HepG2 (cell line): ENCODE measurements around the gene RAB28. TPM values are rescaled to one million over a fixed set of nuclear protein-coding genes. Genes with fewer than 3 reads are reported as not detected.

Experiments used
- ATAC-seq: fragments of 200-7000 bp; cut with Tn5 transposase; 3 replicates; pipeline ENCODE4 v1.9.1; 2020; ENCODE audit warnings: mild to moderate bottlenecking, moderate library complexity
- BruUV-seq: library from RNA; stranded (reverse); fragments of 400-500 nt; replicated peaks from 2 replicates; lab custom pipeline; 2021; lab: Mats Ljungman, UMichigan
- CTCF ChIA-PET: fragments of 300-600 bp; formaldehyde crosslinking; extraction: SDS; loops from one replicate; lab custom pipeline; 2021; ENCODE audit warnings: low total read pairs, inconsistent platforms, low intra/inter-chr PET ratio; lab: Yijun Ruan, JAX
- POLR2A ChIA-PET: fragments of 350-600 bp; sonication (Branson Sonifier 250); formaldehyde crosslinking; loops from one replicate; lab custom pipeline; 2020; ENCODE audit warnings: antibody characterized with exemption, inconsistent platforms; lab: Yijun Ruan, JAX
- DNase-seq: peaks from one replicate; pipeline ENCODE4 v3.0.0-alpha.2; 2015; ENCODE audit warnings: low spot score
- FAIRE-seq: peaks from 3 replicates; lab custom pipeline; 2011; peaks lifted over from hg19 to GRCh38; lab: Jason Lieb, UNC
- H2AFZ ChIP-seq: one replicate; pipeline ENCODE4 v1.6.1; 2011; ENCODE audit warnings: low read length, inconsistent platforms
- H3K27ac ChIP-seq: fragments of 300-600 bp; 3 replicates; pipeline ENCODE4 v1.8.0; 2011; ENCODE audit warnings: mixed run types, mild to moderate bottlenecking, mixed read lengths, low read length, inconsistent platforms; ENCODE audit not compliant: insufficient read depth; ENCODE audit errors: extremely low read length
- H3K27me3 ChIP-seq, 2 experiments: fragments of 200-600 bp in 1 of 2; 2 replicates in 1 of 2; 3 replicates in 1 of 2; pipeline versions ENCODE4 v1.6.0 to v1.8.0; 2011; ENCODE audit warnings: low read length in 2 of 2, mild to moderate bottlenecking in 2 of 2, moderate library complexity in 2 of 2, inconsistent platforms in 1 of 2; ENCODE audit not compliant: insufficient read depth in 2 of 2, control insufficient read depth in 1 of 2
- H3K36me3 ChIP-seq, 2 experiments: fragments of 200-600 bp in 1 of 2; replicated peaks in 1 of 2; 2 replicates in 1 of 2; 3 replicates in 1 of 2; pipeline versions ENCODE4 v1.5.1 to v1.8.0; 2011; ENCODE audit warnings: low read length in 2 of 2, inconsistent platforms in 1 of 2; ENCODE audit not compliant: insufficient read depth in 2 of 2, control insufficient read depth in 1 of 2
- H3K4me1 ChIP-seq: 2 replicates; pipeline ENCODE4 v1.5.1; 2012; ENCODE audit warnings: low read length, inconsistent platforms; ENCODE audit not compliant: insufficient read depth
- H3K4me2 ChIP-seq: 2 replicates; pipeline ENCODE4 v1.6.0; 2011; ENCODE audit warnings: low read depth, low read length, inconsistent platforms
- H3K4me3 ChIP-seq, 3 experiments: fragments of 200-600 bp in 1 of 3; sonication (generic), shearing (Covaris generic) in 1 of 3; replicated peaks in 1 of 3; 2 replicates each; pipeline ENCODE4 v1.5.1; 2011 to 2016; ENCODE audit warnings: low read length in 3 of 3, inconsistent platforms in 2 of 3, low read depth in 2 of 3, mild to moderate bottlenecking in 2 of 3, control low read depth in 1 of 3, mixed read lengths in 1 of 3; ENCODE audit not compliant: insufficient read depth in 1 of 3
- H3K79me2 ChIP-seq: one replicate; pipeline ENCODE4 v1.6.1; 2011; ENCODE audit warnings: low read length, inconsistent platforms; ENCODE audit not compliant: insufficient read depth
- H3K9ac ChIP-seq: 2 replicates; pipeline ENCODE4 v1.6.0; 2011; ENCODE audit warnings: mild to moderate bottlenecking, low read depth, low read length, inconsistent platforms; ENCODE audit not compliant: insufficient read depth
- H3K9me3 ChIP-seq: 2 replicates; pipeline ENCODE4 v1.5.1; 2012; ENCODE audit warnings: mild to moderate bottlenecking, low read length
- H4K20me1 ChIP-seq: 2 replicates; pipeline ENCODE4 v1.6.0; 2011; ENCODE audit warnings: inconsistent platforms, mild to moderate bottlenecking, low read length, moderate library complexity; ENCODE audit not compliant: insufficient read depth
- AHR ChIP-seq: IDR thresholded peaks from 2 replicates; pipeline ENCODE4 v1.6.1; 2018; ENCODE audit warnings: missing genetic modification reagents, missing compliant biosample characterization
- BRCA1 ChIP-seq: sonication (generic); formaldehyde crosslinking; IDR thresholded peaks from 2 replicates; pipeline ENCODE4 v1.4.0; 2020; ENCODE audit warnings: missing genetic modification reagents
- CHCHD3 ChIP-seq: sonication (generic); formaldehyde crosslinking; IDR thresholded peaks from 2 replicates; pipeline ENCODE4 v1.8.0; 2022; ENCODE audit warnings: mild to moderate bottlenecking, missing genetic modification reagents, moderate library complexity
- KIAA2018 ChIP-seq: sonication (generic); formaldehyde crosslinking; IDR thresholded peaks from 2 replicates; pipeline ENCODE4 v1.5.0; 2020; ENCODE audit warnings: mild to moderate bottlenecking, missing genetic modification reagents, borderline replicate concordance
- KMT2A ChIP-seq: sonication (generic); formaldehyde crosslinking; IDR thresholded peaks from 2 replicates; pipeline ENCODE4 v1.4.0; 2020; ENCODE audit warnings: missing genetic modification reagents
- KMT2B ChIP-seq: IDR thresholded peaks from 2 replicates; pipeline ENCODE4 v1.6.1; 2016; ENCODE audit warnings: missing genetic modification reagents, missing compliant biosample characterization
- MBNL3 ChIP-seq: fragments of 250-450 bp; sonication (Bioruptor Pico); conservative IDR thresholded peaks from 2 replicates; pipeline ENCODE4 v1.8.0; 2022; ENCODE audit warnings: mild to moderate bottlenecking, inconsistent platforms
- MTA1 ChIP-seq: sonication (generic); formaldehyde crosslinking; IDR thresholded peaks from 2 replicates; pipeline ENCODE4 v1.4.0; 2020; ENCODE audit warnings: missing genetic modification reagents, mild to moderate bottlenecking, borderline replicate concordance
- NR3C1 ChIP-seq: sonication (generic); formaldehyde crosslinking; IDR thresholded peaks from 2 replicates; pipeline ENCODE4 v1.4.0; 2020; ENCODE audit warnings: missing genetic modification reagents
- PHF8 ChIP-seq: sonication (generic); formaldehyde crosslinking; IDR thresholded peaks from 2 replicates; pipeline ENCODE4 v1.5.0; 2020; ENCODE audit warnings: missing genetic modification reagents
- STAG1 ChIP-seq: sonication (generic); formaldehyde crosslinking; IDR thresholded peaks from 2 replicates; pipeline ENCODE4 v1.4.0; 2020; ENCODE audit warnings: missing genetic modification reagents
- TEAD3 ChIP-seq: optimal IDR thresholded peaks from 2 replicates; pipeline ENCODE3; 2016; ENCODE audit warnings: borderline replicate concordance
- THAP8 ChIP-seq: sonication (generic); formaldehyde crosslinking; IDR thresholded peaks from 2 replicates; pipeline ENCODE4 v1.5.1; 2020; ENCODE audit warnings: missing genetic modification reagents, mild to moderate bottlenecking, borderline replicate concordance
- TRIM24 ChIP-seq: sonication (generic); formaldehyde crosslinking; IDR thresholded peaks from 2 replicates; pipeline ENCODE4 v1.8.0; 2022; ENCODE audit warnings: mild to moderate bottlenecking, missing genetic modification reagents
- ZFY ChIP-seq: sonication (generic); formaldehyde crosslinking; IDR thresholded peaks from 2 replicates; pipeline ENCODE4 v1.4.0; 2020; ENCODE audit warnings: missing genetic modification reagents
- ZNF282 ChIP-seq: fragments of 450-650 bp; IDR thresholded peaks from 2 replicates; pipeline ENCODE4 v1.6.1; 2018; ENCODE audit not compliant: partially characterized antibody
- ZNF317 ChIP-seq: sonication (generic); formaldehyde crosslinking; IDR thresholded peaks from 2 replicates; pipeline ENCODE4 v1.5.0; 2020; ENCODE audit warnings: mild to moderate bottlenecking, missing genetic modification reagents
- ZNF446 ChIP-seq: sonication (generic); formaldehyde crosslinking; IDR thresholded peaks from 2 replicates; pipeline ENCODE4 v1.5.0; 2020; ENCODE audit warnings: mild to moderate bottlenecking, missing genetic modification reagents
- ZNF572 ChIP-seq: sonication (generic); formaldehyde crosslinking; IDR thresholded peaks from 2 replicates; pipeline ENCODE4 v1.5.1; 2020; ENCODE audit warnings: mild to moderate bottlenecking, missing genetic modification reagents
- WGBS: methylation state at CpG from one replicate; pipeline ENCODE4 v1.1.6; 2017; ENCODE audit warnings: low lambda C conversion rate; 5-methylcytosine and 5-hydroxymethylcytosine counted together
- in situ Hi-C: cut with HindIII; loops from 2 replicates; pipeline ENCODE4 v1.10.0; 2017; ENCODE audit warnings: low pct_unique_long_range_greater_than_20kb; ENCODE audit not compliant: extremely low pct_ligation_motif_present
- intact Hi-C: fragments of 100-400 bp; cut with micrococcal nuclease; formaldehyde crosslinking; loops from one replicate; pipeline ENCODE4 v1.10.0; 2022; ENCODE audit not compliant: unreplicated experiment
- polyA plus RNA-seq, 8 experiments: library from polyadenylated mRNA; depleted of rRNA in 3 of 8; stranded (reverse) in 7 of 8; unstranded in 1 of 8; fragments of >200 nt; fragmentation: Illumina TruSeq in 4 of 8; extraction: Trizol in 4 of 8; gene quantifications; 2 replicates each; pipeline versions ENCODE4 v1.2.1 to v1.2.3, GENCODE V29; 2011 to 2016; ENCODE audit warnings: low read depth in 4 of 8, missing spikeins in 1 of 8, mixed read lengths in 1 of 8; ENCODE audit not compliant: insufficient read depth in 1 of 8
- total RNA-seq, 5 experiments: library from RNA; depleted of rRNA; stranded (reverse); fragments of >200 nt; fragmentation: Illumina TruSeq; extraction: Trizol; gene quantifications; 2 replicates each; pipeline ENCODE4 v1.2.3, GENCODE V29; 2016; ENCODE audit warnings: low read depth in 1 of 5

The RAB28 gene
- total and polyA plus RNA-seq, 2 of the 13 experiments (the other 11 are each of a cell fraction or from before 2014, with no cell fraction given) = 11.8 to 18.2 TPM

- H3K9me3 ChIP-seq = peaks cover 5% of the 10 kb centered on the region; the same call in 1 of the 2 replicates
- H3K27me3 ChIP-seq = no peaks in the 10 kb centered on the region; a peak in 1 of 5 replicates
- H3K9ac ChIP-seq = peak overlapping the region; percentile 75
- H3K4me3 ChIP-seq = peak overlapping the region; percentile 78 to 94 (median 85)
- intact Hi-C loops = loop anchor here (2.0 to 10.0 kb wide), 3 partner anchors 64 to 631 kb away; no protein-coding TSS in a partner anchor
- peak overlapping the region; percentile 1 for H2AFZ ChIP-seq
- peak overlapping the region; percentile 79 for H3K4me2 ChIP-seq
- DNase-seq (peak; percentile 10), ATAC-seq (peak; percentile 68), FAIRE-seq (no peak)
- POLR2A ChIA-PET = interaction anchor here (0.8 to 1.2 kb wide), 2 partner anchors 16 to 631 kb away, joined by 3 read pairs; no protein-coding TSS in a partner anchor
- 0% methylated on average over 2 of the region's 30 CpGs for WGBS
- peaks cover 35% of the 10 kb centered on the region for H3K79me2 ChIP-seq
- in situ Hi-C loops = no loop called here
- H4K20me1 ChIP-seq = no peaks in the 10 kb centered on the region
- BruUV-seq = no TSS peak
- H3K27ac ChIP-seq = peak overlapping the region; percentile 75
- H3K36me3 ChIP-seq = no peaks in the 10 kb centered on the region
- peaks cover 22% of the 10 kb centered on the region for H3K4me1 ChIP-seq
- CTCF ChIA-PET = no interaction called here
- TF ChIP-seq THAP8 (no peak), CHCHD3 (CRISPR knock-in tag) (no peak), MTA1 (peak; percentile 18; the same call in 1 of the 2 replicates), BRCA1 (CRISPR knock-in tag) (no peak), PHF8 (CRISPR knock-in tag) (peak; percentile 68), TRIM24 (CRISPR knock-in tag) (no peak), KMT2A (CRISPR knock-in tag) (no peak), ZNF317 (CRISPR knock-in tag) (0 out of 2 replicates have a peak, but pooled peaks have one; percentile 24), ZNF572 (CRISPR knock-in tag) (no peak), STAG1 (CRISPR knock-in tag) (0 out of 2 replicates have a peak, but pooled peaks have one; percentile 9), AHR (CRISPR knock-in tag) (no peak), ZNF282 (no peak), TEAD3 (no peak), NR3C1 (CRISPR knock-in tag) (no peak), ZFY (CRISPR knock-in tag) (peak; percentile 71), ZNF446 (CRISPR knock-in tag) (no peak), KIAA2018 (CRISPR knock-in tag) (no peak), KMT2B (CRISPR knock-in tag) (peak; percentile 40; the same call in 1 of the 2 replicates), MBNL3 (CRISPR knock-in tag) (no peak)
These were observed 395 bp downstream of the RAB28 start for GRCh38 chr4:13483768-13484121.
